HG03342 (cell line): Measurements from ENCODE around the gene MINDY1.

ENCODE experiments used
- ATAC-seq: cut with Tn5 transposase; IDR thresholded peaks from one replicate; pipeline ENCODE4 v1.9.1; 2021; ENCODE audit warnings: mild to moderate bottlenecking, moderate library complexity; ENCODE audit not compliant: unreplicated experiment

The MINDY1 gene

GRCh38 chr1:151012684-151013471 lies 6.2 kb upstream of the MINDY1 start:
- ATAC-seq = no peak

- ATAC-seq = no peak
Measured at GRCh38 chr1:151011154-151011850, 4.6 kb upstream of the MINDY1 start.

- ATAC-seq = no peak
Measured at GRCh38 chr1:151010346-151010726, 3.6 kb upstream of the MINDY1 start.

- no peak for ATAC-seq
Measured at GRCh38 chr1:151009674-151010345, 3.1 kb upstream of the MINDY1 start.

- no peak for ATAC-seq
Measured at GRCh38 chr1:151009206-151009587, 2.5 kb upstream of the MINDY1 start.

GRCh38 chr1:151008244-151009205 lies 1.8 kb upstream of the MINDY1 start, which contains the start of gene PRUNE1:
PRUNE1 (plus strand) TSS chr1:151008449; CDS start chr1:151008633, 184 bp downstream.
- peak; percentile 81 for ATAC-seq

- peak; percentile 1 for ATAC-seq
Measured at GRCh38 chr1:151007853-151008243, 1.1 kb upstream of the MINDY1 start.

GRCh38 chr1:151005729-151006319 lies 878 bp downstream of the MINDY1 start:
- no peak for ATAC-seq

GRCh38 chr1:151003180-151003579 lies 3.5 kb downstream of the MINDY1 start:
- no peak for ATAC-seq

- ATAC-seq = no peak
Measured at GRCh38 chr1:151002611-151003010, 4.1 kb downstream of the MINDY1 start.

- no peak for ATAC-seq
Measured at GRCh38 chr1:151002051-151002450, 4.7 kb downstream of the MINDY1 start.

- ATAC-seq = no peak
Measured at GRCh38 chr1:151001602-151002001, 5.1 kb downstream of the MINDY1 start.

GRCh38 chr1:151000408-151000807 lies 6.3 kb downstream of the MINDY1 start:
- no peak for ATAC-seq

- ATAC-seq = no peak
Measured at GRCh38 chr1:150999926-151000325, 6.8 kb downstream of the MINDY1 start.

GRCh38 chr1:150999051-150999674 lies 7.5 kb downstream of the MINDY1 start:
- no peak for ATAC-seq

- ATAC-seq = no peak
Measured at GRCh38 chr1:150997949-150998348, 8.8 kb downstream of the MINDY1 start.

- no peak for ATAC-seq
Measured at GRCh38 chr1:150997126-150997872, 9.4 kb downstream of the MINDY1 start.

- ATAC-seq = no peak
Measured at GRCh38 chr1:150995896-150996295, 10.8 kb downstream of the MINDY1 start.

- ATAC-seq = no peak
Measured at GRCh38 chr1:150995460-150995859, 11.2 kb downstream of the MINDY1 start.
